ENCODE data around the gene CGNL1.
A peak's percentile ranks its signal among the peaks of the same experiment; 100 is the strongest.

Gene CGNL1

DNA sequence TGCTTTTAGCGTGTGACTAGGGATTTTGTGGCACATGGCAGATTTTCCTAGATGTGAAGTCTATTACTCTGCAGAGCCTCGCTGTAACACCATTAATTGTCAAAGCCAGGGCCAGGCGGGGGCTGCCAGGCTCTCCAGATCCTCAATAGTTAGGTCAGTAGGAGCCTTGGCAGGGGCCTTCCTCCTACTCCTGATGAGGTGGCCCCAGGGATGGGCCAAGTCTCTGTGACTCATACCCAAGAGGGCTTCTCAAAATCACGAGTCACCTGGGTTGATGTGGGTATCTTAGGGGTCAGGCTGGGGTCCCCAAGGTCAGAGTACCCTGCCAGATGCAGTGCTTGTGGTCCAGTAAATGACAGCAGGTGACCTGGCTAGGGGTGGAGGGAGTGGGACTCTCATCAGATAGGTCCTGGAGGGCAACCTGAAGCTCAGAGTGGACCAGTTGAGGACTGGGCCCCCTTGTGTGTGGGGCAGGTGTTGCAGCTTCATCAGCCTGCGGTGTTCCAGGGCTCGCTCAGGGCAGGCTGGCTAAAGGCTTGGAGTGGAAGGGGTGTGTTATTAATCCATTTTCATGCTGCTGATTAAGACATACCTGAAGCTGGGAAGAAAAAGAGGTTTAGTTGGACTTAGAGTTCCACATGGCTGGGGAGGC lies 126.9 kb downstream of the CGNL1 start:
- TF ChIP-seq RAD21 (IDR thresholded peaks at IDR 0.05; ENCODE audit: low read depth) (peak; percentile 31; the same call in 1 of the 2 replicates), ZBTB7A (IDR thresholded peaks at IDR 0.05; ENCODE audit: low read depth) (no peak)

DNA sequence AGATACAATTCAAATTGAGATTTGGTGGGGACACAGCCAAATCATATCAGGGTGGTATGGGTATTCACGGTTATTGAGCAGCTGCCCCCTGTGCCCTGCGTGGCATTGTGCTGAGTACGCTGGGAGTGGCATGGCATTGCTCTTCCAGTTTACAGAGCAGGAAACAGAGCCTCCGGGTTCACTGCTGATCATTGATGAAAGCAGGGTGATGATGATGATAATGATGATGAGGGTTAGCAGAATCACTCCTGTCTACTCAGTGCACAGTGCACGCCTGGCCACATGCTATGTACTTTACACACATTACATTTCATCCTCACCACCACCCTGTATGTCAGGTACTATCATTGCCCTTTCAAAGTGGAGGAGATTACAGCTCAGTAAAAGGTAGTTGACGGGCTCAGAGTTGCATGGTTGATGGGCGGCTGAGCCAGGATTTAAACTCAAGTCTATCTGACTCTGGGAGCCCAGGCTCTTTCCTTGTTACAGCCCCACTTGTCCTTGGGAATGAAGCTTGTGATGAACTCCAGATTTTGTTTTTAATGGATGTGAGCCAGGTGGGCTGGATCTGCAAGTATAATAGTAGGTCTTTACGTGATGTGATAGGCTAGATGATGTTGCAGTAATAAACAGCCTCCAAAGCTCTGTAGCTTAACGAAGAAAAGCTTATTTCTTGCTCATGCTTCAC lies 127.8 kb downstream of the CGNL1 start:
- no peak for TF ChIP-seq ZBTB7A (IDR thresholded peaks at IDR 0.05; ENCODE audit: low read depth)

DNA sequence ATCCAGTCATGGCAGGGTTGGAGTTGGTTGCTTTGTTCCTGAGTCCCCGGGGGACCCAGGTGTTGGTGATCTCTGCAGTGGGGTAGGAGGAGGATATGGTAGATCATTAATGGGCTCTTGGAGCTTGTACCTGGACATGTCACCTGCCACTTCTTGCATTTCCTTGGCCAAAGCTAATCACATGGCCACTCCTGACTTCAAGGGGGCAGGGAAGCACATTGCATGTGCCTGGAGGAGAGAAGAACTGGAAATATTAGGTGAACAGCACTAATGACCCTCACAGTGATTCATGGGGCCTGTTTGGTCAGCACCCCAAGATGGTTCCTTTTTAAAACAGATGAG lies 128.3 kb downstream of the CGNL1 start:
- no peak for TF ChIP-seq YY1 (IDR thresholded peaks at IDR 0.05; ENCODE audit: low read depth)
- no peak for TF ChIP-seq REST (IDR thresholded peaks at IDR 0.05; ENCODE audit: low read depth)
- TF ChIP-seq CEBPB (IDR thresholded peaks at IDR 0.05): no peak
- no peak for TF ChIP-seq TAF1 (IDR thresholded peaks at IDR 0.05; ENCODE audit: low read depth)
- no peak for TF ChIP-seq MAX (IDR thresholded peaks at IDR 0.05)
- TF ChIP-seq RAD21 (IDR thresholded peaks at IDR 0.05; ENCODE audit: low read depth): no peak
- no peak for TF ChIP-seq FOXM1 (IDR thresholded peaks at IDR 0.05; ENCODE audit: borderline replicate concordance, low read depth)
- no peak for TF ChIP-seq TCF12 (IDR thresholded peaks at IDR 0.05; ENCODE audit: low read depth)
- no peak for TF ChIP-seq NFIC (IDR thresholded peaks at IDR 0.05)
- TF ChIP-seq, protein P1, sequence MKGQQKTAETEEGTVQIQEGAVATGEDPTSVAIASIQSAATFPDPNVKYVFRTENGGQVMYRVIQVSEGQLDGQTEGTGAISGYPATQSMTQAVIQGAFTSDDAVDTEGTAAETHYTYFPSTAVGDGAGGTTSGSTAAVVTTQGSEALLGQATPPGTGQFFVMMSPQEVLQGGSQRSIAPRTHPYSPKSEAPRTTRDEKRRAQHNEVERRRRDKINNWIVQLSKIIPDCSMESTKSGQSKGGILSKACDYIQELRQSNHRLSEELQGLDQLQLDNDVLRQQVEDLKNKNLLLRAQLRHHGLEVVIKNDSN (IDR thresholded peaks at IDR 0.05): no peak
- no peak for TF ChIP-seq EGR1 (IDR thresholded peaks at IDR 0.05)
- no peak for TF ChIP-seq CREB1 (IDR thresholded peaks at IDR 0.05; ENCODE audit: low read depth)
- no peak for TF ChIP-seq EP300 (IDR thresholded peaks at IDR 0.05; ENCODE audit: borderline replicate concordance)
- no peak for TF ChIP-seq TEAD4 (IDR thresholded peaks at IDR 0.05)
- TF ChIP-seq ZBTB7A (IDR thresholded peaks at IDR 0.05; ENCODE audit: low read depth): no peak

GRCh38 chr15:57505056-57505715 lies 128.9 kb downstream of the CGNL1 start:
- TF ChIP-seq REST (IDR thresholded peaks at IDR 0.05; ENCODE audit: low read depth) (no peak), NFIC (IDR thresholded peaks at IDR 0.05) (no peak), ZBTB7A (IDR thresholded peaks at IDR 0.05; ENCODE audit: low read depth) (no peak), TEAD4 (IDR thresholded peaks at IDR 0.05) (no peak), CEBPB (IDR thresholded peaks at IDR 0.05) (no peak), EGR1 (IDR thresholded peaks at IDR 0.05) (no peak), MAX (IDR thresholded peaks at IDR 0.05) (no peak)

GRCh38 chr15:57505949-57506391 lies 129.7 kb downstream of the CGNL1 start:
- TF ChIP-seq YY1 (IDR thresholded peaks at IDR 0.05; ENCODE audit: low read depth) (peak; percentile 30; the same call in 1 of the 2 replicates), TAF1 (IDR thresholded peaks at IDR 0.05; ENCODE audit: low read depth) (peak; percentile 40; the same call in 1 of the 2 replicates), EGR1 (IDR thresholded peaks at IDR 0.05) (no peak), EP300 (IDR thresholded peaks at IDR 0.05; ENCODE audit: borderline replicate concordance) (peak; percentile 90), CEBPB (IDR thresholded peaks at IDR 0.05) (peak; percentile 74; the same call in 1 of the 2 replicates), FOXM1 (IDR thresholded peaks at IDR 0.05; ENCODE audit: borderline replicate concordance, low read depth) (peak; percentile 90), TEAD4 (IDR thresholded peaks at IDR 0.05) (peak; percentile 84), NFIC (IDR thresholded peaks at IDR 0.05) (peak; percentile 76), CREB1 (IDR thresholded peaks at IDR 0.05; ENCODE audit: low read depth) (no peak), TCF12 (IDR thresholded peaks at IDR 0.05; ENCODE audit: low read depth) (peak; percentile 95), RAD21 (IDR thresholded peaks at IDR 0.05; ENCODE audit: low read depth) (no peak), REST (IDR thresholded peaks at IDR 0.05; ENCODE audit: low read depth) (0 out of 2 replicates have a peak, but pooled peaks have one; percentile 10), MAX (IDR thresholded peaks at IDR 0.05) (peak; percentile 96), ZBTB7A (IDR thresholded peaks at IDR 0.05; ENCODE audit: low read depth) (peak; percentile 64; the same call in 1 of the 2 replicates)
- TF ChIP-seq, protein P1 (IDR thresholded peaks at IDR 0.05): peak; percentile 78
